GM15510 (cell line): ENCODE measurements around the gene MEI4.

Experiments
- POLR2A ChIP-seq: IDR thresholded peaks from 3 replicates; pipeline ENCODE4 v1.6.1; 2011; ENCODE audit warnings: borderline replicate concordance; ENCODE audit not compliant: insufficient read length; ENCODE audit errors: extremely low read depth

The MEI4 gene

DNA sequence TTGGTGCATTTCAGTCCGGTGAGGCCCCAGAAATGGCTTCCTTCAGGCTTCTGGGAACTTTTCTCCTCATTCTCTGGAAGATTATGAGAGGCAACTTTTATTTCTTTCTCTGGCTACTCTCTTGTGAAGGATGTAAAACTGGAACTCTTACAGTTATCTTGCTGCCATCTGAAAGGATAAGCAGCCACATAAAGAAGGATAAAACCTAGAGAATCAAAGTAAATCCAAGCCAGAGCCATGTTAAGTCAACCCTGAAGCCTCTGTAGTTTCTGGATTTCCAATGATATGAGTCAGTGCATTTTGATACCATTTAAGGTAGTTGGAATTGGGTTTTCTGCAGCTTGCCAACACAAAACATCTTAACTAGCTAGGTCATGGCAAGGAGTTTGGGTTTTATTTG is 123.6 kb downstream of the MEI4 start:
- no peak for TF ChIP-seq POLR2A

DNA sequence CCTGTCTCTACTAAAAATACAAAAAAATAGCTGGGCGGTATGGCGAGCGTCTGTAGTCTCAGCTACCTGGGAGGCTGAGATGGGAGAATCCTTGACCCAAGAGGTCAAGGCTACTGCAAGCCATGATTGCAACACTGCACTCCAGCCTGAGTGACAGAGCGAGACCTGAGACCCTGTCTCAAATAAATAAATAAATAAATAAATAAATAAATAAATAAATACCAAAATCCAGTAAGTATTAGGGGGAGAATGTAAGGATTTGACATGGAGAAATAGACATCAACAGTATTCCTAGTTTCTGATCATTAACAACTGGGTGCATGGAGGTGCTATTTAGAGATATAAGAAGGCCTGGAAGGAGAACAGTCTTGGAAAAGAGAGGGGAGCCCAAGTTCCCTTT is 125.7 kb downstream of the MEI4 start:
- no peak for TF ChIP-seq POLR2A

DNA sequence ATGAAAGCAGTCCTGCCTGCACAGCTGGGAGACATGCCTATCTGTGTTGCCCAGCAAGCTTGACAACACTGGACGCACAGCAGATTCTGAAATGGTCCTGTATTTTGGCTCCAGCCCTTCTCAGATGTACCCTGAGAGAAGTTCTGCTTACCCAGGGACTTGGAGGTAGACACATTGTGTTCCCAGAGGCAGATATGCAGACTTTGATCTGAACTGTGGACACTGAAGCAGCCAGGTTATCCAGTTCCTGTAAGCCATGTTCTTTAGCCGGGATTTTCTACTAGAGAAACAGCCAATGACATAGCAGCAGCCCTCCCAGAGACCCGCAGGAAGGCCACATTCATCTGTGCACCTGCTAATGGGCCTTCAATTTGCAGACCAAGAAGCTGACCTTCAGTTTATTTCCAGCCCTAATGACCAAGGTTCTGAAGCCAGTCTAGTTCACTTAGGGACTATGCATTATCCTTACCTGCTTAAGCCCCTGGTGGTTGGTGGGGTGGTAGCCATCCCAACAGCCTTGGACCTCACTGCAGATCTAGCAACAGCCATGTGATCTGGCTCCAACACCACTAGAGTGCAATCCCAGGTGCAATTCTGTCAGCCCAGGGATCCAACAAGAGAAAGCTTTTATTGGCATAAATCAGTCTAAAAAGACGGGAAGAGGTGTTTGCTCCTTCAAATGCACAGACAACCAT is 134.2 kb downstream of the MEI4 start:
- TF ChIP-seq POLR2A: no peak

DNA sequence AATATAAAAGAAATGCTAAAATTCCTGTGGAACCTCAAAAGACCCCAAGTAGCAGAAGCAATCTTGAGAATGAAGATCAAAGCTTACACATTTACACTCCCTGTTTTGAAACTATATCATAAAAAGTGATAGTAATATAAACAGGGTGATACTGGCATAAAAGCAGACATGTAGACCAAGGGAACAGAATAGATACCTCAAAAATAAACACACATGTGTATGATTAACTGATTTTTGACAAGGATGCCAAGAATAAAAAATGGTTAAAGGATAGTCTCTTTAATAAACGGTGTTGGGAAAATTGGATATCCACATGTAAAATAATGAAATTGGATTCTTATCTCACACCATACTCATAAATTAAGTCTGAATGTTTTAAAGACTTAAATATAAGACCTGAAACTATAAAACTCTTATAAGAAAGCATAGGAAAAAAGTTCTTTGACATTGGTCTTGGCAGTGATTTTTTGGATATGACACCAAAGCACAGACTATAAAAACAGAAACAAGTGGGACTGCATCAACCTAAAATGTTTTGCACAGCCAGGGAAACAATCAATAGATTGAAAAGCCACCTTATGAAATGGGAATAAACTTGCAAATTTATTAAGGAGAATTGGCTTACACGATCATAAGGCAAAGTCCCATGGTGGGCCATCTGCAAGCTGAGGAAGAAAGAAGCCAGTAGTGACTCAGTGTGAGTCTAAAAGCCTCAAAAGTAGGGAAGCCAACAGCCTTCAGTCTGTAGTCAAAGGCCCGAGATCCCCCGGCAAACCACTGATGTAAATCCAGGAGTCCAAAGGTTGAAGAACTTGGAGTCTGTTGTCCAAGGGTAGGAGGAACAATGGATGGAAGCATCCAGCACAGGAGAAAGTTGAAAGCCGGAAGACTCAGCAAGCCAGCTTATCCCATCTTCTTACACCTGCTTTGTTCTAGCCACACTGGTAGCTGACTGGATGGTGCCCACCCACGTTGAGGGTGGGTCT is 144.3 kb downstream of the MEI4 start:
- no peak for TF ChIP-seq POLR2A

DNA sequence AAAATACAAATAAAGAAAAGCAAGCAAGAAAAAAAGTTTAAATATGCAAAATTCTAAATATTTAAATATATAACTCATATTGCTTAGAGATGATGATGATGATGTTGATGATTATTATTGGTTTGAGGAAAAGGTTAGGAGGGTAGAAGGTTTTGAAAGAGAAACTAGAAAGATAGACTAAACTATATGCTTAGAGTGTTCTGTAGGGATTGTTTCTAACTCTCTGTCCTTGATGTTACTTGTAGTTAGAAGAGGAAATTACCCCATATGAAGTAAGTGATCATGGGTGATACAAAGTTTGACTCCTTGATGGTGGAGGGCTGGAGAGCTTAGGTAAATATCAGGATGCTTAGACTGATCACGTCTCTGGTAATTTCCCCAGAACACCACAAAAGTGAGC is 159.5 kb downstream of the MEI4 start:
- no peak for TF ChIP-seq POLR2A

GRCh38 chr6:77813090-77813489 is 160.3 kb downstream of the MEI4 start:
- TF ChIP-seq POLR2A: no peak

DNA sequence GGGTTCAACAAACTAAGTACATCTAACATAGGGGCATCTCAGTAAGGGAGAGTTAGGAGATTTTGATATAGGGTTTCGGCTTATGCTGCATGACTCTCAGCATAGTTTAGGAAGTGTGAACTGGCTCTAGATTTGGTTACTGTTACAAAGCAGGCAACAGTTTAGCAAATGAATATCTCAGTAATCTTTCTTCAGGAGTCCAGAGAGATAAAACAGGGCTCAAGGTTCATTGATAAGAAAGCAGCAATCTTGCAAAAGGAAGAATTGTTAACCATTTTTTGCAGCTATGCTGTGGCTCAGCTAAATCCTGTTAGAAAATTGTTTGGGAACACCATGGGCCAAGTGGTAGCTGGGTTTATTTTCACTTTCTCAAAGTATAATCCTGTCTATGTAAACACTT is 161.3 kb downstream of the MEI4 start:
- no peak for TF ChIP-seq POLR2A

GRCh38 chr6:77815531-77815930 is 162.7 kb downstream of the MEI4 start:
- no peak for TF ChIP-seq POLR2A

GRCh38 chr6:77816766-77817270 is 164.0 kb downstream of the MEI4 start:
- TF ChIP-seq POLR2A: no peak

- no peak for TF ChIP-seq POLR2A
These were observed 169.4 kb downstream of the MEI4 start for GRCh38 chr6:77822265-77822664.

DNA sequence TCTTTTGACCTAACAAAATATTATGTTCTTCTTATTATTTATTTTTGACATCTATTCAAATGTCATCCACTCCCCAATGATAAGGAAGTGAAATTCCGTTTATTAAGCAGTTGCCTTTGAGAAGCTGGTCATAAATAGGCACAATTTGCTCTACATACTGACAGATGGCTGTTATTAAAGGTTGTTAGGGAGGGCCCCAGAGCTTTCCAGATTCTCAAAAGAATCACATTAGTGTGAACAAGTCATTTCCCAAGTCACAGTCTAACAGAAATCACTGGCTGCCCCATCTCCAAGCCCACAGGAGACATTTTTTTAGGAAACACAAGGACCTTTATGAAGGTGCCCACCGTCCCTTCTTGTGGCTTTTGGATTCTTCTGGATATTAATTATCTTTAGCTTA is 172.4 kb downstream of the MEI4 start:
- TF ChIP-seq POLR2A: no peak

GRCh38 chr6:77829736-77830135 is 176.9 kb downstream of the MEI4 start:
- no peak for TF ChIP-seq POLR2A

- TF ChIP-seq POLR2A: no peak
These were observed 181.8 kb downstream of the MEI4 start for GRCh38 chr6:77834591-77834996.

DNA sequence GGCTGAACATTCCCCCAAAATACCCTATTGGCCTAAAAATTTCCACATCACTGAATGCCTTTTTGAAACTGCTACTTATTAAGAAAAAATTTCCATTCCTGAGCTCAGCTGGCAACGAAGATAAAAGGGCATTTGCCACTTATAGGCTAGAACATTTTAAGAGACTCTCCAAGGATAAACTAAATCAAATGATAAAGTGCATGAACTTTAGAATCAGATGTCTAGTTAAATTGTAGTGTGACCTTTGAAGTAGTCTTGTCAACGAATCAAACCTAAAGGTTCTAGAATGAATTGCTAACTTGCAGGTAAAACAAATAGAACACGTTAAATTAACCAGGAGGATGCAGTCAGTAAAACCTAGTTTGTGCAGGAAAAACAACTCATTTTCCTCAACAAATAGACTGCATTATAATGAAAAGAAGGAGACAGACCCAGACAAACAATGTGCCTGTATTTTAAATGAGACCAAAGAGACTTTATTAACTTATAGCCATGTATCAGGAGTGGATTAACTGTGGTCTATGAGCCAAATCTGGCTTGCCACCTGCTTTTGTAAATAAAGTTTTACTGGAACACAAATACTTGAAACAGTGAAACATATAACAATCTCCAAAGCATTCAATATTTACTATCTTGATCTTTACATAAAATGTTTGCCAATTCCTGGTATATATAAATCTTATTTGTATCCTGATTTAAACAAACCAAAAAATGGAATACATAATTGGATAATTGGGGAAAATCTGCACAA is 184.4 kb downstream of the MEI4 start:
- TF ChIP-seq POLR2A: no peak

GRCh38 chr6:77839292-77839691 is 186.5 kb downstream of the MEI4 start:
- no peak for TF ChIP-seq POLR2A
